GM21717 (cell line): ENCODE measurements around the gene COX8C.
"Not testable (repeated sequence)": the region's sequence is repeated elsewhere in the genome, so short reads cannot be mapped to it uniquely, and the experiment has no call there.

Source experiments
- ATAC-seq: cut with Tn5 transposase; IDR thresholded peaks from one replicate; pipeline ENCODE4 v1.9.1; 2021; ENCODE audit warnings: mild to moderate bottlenecking, moderate library complexity; ENCODE audit not compliant: unreplicated experiment

The COX8C gene

DNA sequence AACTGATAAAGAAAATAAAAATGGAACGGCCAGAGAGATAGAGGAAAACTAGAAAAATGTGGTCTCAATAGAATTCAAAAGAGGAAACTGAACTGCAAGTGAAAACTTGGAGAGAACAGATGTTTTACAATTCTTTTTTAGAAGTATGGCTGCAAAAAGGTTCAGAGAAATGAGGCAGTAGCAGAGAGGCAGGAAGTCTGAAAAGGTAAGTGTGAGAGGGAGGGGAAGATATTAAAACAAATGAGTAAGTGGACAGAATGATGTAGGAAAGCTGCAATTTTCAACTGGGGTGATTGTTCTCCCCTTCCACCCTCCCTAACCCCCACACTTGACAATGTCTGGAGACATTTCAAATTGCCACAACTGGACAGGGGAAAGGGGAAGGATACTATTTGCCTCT is 27.0 kb upstream of the COX8C start:
- no peak for ATAC-seq

- ATAC-seq: no peak
Measured at GRCh38 chr14:93320489-93320888, 26.5 kb upstream of the COX8C start.

DNA sequence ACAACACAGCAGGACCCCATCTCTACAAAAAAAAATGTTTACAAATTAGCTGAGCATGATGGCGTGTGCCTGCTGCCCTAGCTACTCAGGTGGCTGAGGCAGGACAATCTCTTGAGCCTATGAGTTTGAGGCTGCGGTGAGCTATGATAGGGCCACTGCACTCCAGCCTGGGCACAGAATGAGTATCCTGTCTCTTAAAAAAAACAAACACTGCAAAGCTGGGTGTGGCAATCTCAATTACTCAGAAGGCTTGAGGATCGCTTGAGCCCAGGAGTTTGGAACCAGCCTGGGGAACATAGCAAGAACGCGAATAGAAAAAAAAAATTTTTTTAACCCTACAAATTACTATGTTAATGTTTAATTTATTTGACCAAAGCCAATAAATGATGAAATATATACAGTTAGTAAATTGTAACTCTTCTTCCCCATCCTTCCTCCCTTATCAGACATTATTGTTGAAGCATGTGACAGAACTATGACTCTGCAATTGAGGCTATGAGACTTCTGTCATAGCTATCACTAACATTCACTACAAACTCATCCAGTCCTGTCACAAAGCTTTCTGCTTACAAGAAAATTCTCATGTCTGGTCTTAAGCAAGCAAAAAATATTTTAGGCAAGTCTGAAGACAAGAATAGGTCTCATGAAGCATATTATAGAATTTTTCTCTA is 23.9 kb upstream of the COX8C start:
- no peak for ATAC-seq

GRCh38 chr14:93323600-93324174 is 23.3 kb upstream of the COX8C start:
- no peak for ATAC-seq

GRCh38 chr14:93326196-93326595 is 20.8 kb upstream of the COX8C start:
- no peak for ATAC-seq

DNA sequence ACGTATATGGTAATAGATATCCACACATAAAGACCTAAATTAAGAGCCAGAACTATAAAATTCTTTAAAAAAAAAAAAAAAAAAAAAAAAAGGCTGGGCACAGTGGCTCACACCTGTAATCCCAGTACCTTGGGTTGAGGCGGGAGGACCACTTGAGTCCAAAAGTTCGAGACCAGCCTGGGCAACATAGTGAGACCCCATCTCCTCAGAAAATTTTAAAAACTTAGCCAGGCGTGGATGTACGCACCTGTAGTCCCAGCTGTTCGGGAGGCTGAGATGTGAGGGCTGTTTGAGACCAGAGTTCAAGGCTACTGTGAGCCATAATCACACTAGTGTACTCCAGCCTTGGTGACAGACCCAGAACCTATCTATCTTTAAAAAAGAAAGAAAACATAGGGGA is 18.4 kb upstream of the COX8C start:
- ATAC-seq: no peak

- ATAC-seq: no peak
Measured at GRCh38 chr14:93329965-93330608, 16.9 kb upstream of the COX8C start.

DNA sequence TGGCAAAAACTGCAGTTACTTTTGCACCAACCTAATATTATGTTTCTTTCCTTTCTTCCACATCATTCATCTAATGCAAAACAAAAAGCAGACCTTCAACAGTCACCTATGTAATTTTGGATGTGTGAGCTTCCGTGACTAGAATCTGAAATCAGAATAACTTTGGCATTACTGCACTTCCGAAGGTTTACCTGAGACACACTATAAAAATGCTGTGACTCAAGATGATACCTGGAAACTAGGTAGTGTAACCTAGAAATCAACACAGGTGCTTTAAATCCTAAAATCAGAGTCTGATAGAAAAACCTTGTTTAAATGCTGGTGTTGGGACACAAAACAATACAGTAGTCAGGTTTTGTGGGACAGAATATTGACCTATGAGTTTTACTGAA is 16.4 kb upstream of the COX8C start:
- no peak for ATAC-seq

GRCh38 chr14:93331002-93331727 is 15.8 kb upstream of the COX8C start:
- no peak for ATAC-seq

DNA sequence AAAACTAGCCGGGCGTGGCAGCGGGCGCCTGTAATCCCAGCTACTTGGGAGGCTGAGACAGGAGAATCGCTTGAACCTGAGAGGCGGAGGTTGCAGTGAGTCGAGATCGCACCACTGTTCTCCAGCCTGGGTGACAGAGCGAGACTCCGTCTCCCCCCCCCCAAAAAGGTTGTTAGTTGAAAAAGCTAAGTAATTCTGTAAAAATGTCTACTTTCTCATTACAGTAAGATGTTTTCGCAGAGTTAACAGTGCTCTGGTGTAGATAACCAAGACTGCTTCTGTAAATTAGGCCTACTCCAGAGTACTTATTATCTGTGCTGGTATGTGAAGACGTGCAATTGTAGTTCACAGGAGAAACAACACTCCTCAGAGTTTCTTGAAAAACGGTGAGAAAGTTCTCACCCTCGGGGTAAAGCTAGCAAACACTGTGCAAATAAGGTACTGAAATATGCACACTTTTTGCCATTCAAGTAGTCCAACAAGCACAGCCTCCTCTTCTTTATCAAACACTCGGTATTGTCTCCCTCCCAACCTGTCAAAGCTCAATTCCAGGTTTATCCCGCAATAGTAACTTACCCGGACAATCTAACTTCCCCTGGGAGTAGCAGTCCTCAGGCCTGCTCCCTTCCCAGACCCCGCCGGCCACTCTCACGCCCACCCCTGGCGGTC is 15.1 kb upstream of the COX8C start:
- peak; percentile 0 for ATAC-seq

GRCh38 chr14:93332397-93332852 is 14.6 kb upstream of the COX8C start:
- ATAC-seq: peak; percentile 62

DNA sequence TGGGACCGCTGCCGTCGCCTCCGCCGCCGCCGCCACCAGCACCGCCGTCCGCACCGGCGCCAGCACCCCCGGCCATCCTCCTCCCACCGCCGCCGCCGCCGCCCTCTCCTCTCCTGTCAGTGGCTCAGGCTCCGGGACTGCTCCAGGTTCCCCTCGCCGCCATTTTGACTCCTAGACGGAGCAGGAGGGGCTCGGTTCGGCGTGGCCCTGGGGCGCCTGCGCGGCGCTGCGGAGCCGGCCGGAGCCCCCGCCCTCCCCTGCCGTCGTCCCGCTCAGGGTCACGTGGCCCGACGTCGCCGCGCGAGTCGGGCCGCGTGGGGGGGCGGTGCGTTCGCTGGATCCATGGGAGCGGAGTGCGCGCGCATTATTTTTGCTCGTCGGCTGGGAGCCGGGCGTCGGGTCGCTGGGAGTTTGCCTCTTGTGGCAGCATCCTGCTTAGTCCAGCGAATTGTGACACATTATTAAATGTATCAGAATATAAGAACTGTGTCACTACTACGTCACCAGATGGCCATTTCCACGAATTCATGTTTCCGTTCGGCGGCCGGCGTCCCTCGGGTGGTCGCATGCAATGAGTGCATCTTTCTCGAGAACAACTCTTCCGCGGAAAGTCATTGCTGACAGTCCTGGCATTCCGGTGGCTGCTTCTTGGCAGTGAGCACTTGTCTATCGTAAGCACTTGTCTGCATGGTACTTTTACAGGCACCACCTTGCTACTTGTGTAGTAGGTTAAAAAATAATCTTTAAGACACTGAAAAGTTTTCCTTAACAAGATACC is 13.9 kb upstream of the COX8C start, which contains the start of gene BTBD7:
Gene BTBD7 (minus strand): TSS at position 184 of the 778 bp plus-strand sequence. CDS start 36,985 bp downstream, outside the sequence.
- ATAC-seq: peak; percentile 78

DNA sequence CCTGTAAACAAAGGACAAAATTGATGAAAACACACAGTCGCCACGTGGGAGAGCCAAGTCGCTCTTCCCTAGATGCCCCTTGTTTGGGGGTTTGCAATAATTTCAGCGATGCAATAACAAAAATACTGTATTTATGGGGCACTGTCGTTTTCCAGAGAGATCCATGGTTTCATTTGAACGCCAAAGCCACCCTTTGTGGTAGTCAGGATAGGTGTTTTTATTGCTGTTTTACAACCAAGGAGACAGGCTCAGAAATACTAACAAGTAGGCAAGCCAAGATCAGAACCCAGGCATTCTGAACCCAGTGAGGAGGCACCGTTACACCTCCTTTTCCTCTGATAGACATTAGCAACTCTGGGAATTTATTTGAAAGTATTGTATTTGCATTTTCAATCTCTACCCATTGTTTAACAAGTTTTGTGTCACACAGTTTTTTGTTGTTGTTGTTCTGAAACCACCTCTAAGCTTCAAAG is 13.3 kb upstream of the COX8C start:
- ATAC-seq: no peak

- ATAC-seq: no peak
Measured at GRCh38 chr14:93337143-93337753, 9.7 kb upstream of the COX8C start.

GRCh38 chr14:93337884-93338283 is 9.1 kb upstream of the COX8C start:
- no peak for ATAC-seq

DNA sequence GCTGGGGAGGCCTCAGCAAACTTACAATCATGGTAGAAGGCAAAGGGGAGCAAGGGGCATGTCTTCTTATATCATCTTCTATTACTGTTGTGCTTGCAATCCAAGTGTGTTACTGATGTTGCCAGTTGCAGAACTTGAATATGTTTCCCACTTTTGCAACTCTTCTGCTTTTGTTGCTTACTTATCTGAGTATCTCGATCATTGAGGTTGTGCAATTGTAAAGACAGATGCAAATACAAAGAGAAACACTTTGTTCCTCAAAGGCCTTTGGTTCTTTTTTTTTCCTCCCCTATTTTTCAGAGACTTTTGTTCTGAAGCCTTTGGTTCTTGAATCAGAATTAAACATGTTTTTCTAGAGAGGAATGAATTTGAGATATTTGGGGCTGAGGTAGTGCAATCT is 3.7 kb upstream of the COX8C start:
- no peak for ATAC-seq

DNA sequence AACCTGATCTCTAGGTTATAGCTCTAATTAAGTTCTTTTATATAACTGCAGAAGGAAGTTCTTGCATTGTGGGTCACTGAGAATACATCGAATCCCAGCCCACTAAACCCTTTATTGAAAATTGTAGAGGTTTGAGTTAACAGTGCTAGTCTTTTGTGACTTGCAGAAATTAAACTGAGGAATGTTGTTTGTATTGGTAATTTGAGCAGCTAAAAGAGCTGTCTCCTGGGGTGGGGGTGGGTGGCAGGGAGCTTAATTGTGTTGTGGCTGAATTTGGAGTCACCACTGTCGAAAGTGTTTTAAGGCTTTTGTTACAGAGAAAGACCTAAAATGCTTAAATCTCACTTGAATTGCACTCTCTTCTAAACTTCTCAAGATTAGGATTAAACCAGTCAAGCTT is 3.2 kb upstream of the COX8C start:
- no peak for ATAC-seq

DNA sequence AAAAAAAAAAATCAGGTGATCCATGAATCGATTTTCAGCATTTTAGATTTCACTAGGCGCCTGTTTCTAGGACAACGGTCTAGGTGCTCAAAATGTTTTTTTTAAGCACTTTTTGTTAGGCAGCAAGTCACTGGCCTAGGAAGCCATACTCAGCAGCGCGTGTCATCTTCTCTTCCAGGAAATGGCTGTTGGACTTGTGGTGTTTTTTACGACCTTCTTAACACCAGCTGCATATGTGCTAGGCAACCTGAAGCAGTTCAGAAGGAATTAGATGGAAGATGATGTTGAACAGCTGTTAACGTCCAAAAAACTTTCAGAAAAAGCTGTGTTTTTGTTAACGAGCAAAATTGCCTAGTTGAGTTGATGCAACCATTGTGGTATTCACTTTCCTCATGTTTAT is 868 bp downstream of the COX8C start:
- ATAC-seq: no peak

GRCh38 chr14:93348292-93348691 is 1.3 kb downstream of the COX8C start:
- ATAC-seq: no peak

DNA sequence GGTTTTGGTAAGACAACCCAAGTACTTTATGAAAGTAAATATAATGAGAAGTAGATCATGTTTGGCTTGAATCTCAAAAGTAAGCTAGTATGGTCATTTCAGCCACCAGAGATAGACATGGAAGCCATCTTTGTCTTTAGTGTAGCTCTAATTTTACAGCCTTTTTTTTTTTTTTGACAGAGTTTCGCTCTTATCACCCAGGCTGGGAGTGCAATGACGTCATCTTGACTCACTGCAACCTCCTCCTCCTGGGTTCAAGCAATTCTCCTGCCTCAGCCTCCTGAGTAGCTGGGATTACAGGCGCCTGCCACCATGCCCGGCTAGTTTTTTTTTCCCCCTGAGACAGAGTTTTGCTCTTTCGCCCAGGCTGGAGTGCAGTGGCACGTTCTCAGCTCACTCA is 7.9 kb downstream of the COX8C start:
- ATAC-seq: not testable (repeated sequence)
